Sigmoid colon (tissue), 7 donors: ENCODE results near the gene RANBP3L. TPM values are rescaled to one million over a fixed set of nuclear protein-coding genes. Genes with fewer than 3 reads are reported as not detected.
A peak's percentile ranks its signal among the peaks of the same experiment; 100 is the strongest.

ENCODE experiments used
- DNase-seq: peaks from one replicate; pipeline ENCODE4 v3.0.0-alpha.2; 2019
- H3K27ac ChIP-seq, 4 donors: fragments of 200-600 bp; sonication (generic); one replicate each; pipeline ENCODE4 v1.5.1; 2016 to 2019; ENCODE audit warnings: mild to moderate bottlenecking in 1 of 4
- H3K27me3 ChIP-seq, 3 donors: fragments of 200-600 bp; sonication (generic); one replicate each; pipeline ENCODE4 v1.5.1; 2019; ENCODE audit warnings: mild to moderate bottlenecking in 1 of 3
- H3K36me3 ChIP-seq, 4 donors: fragments of 200-600 bp; sonication (generic); one replicate each; pipeline ENCODE4 v1.5.1; 2016 to 2019
- H3K4me1 ChIP-seq, 4 donors: fragments of 200-600 bp; sonication (generic); one replicate each; pipeline ENCODE4 v1.5.1; 2017 to 2019
- H3K4me3 ChIP-seq, 4 donors: fragments of 200-600 bp; sonication (generic); one replicate each; pipeline ENCODE4 v1.5.1; 2017 to 2019; ENCODE audit warnings: mild to moderate bottlenecking in 2 of 4, moderate library complexity in 1 of 4
- H3K9me3 ChIP-seq, 4 donors: fragments of 200-600 bp in 3 of 4; sonication (generic) in 3 of 4; one replicate each; pipeline versions ENCODE4 v1.5.1 to v1.6.1; 2013 to 2019
- CTCF ChIP-seq, 4 experiments: fragments of 450-650 bp in 3 of 4; fragments of 200-600 bp in 1 of 4; IDR thresholded peaks; one replicate each; pipeline ENCODE4 v1.5.1; 2016 to 2019; ENCODE audit warnings: antibody characterized with exemption in 4 of 4, mild to moderate bottlenecking in 3 of 4, moderate library complexity in 2 of 4
- EP300 ChIP-seq, 4 donors: sonication (generic); formaldehyde crosslinking; IDR thresholded peaks; one replicate each; pipeline ENCODE4 v1.6.1; 2017; ENCODE audit warnings: antibody characterized with exemption in 4 of 4
- POLR2A ChIP-seq, 2 donors: fragments of 450-650 bp; IDR thresholded peaks; one replicate each; pipeline ENCODE4 v1.6.1; 2016; ENCODE audit warnings: antibody characterized with exemption in 2 of 2, mild to moderate bottlenecking in 2 of 2, moderate library complexity in 2 of 2
- POLR2AphosphoS5 ChIP-seq, 4 donors: sonication (generic); formaldehyde crosslinking; IDR thresholded peaks; one replicate each; pipeline ENCODE4 v1.6.1; 2017; ENCODE audit warnings: antibody characterized with exemption in 4 of 4
- WGBS, 2 donors: extraction: QIAGEN DNeasy Blood & Tissue Kit; methylation state at CpG; one replicate each; pipeline ENCODE4 v1.1.7; 2013; 5-methylcytosine and 5-hydroxymethylcytosine counted together
- intact Hi-C: fragments of 100-400 bp; cut with DNase I; formaldehyde crosslinking; loops from one replicate; pipeline ENCODE4 v1.15.1; 2023
- polyA plus RNA-seq, 3 donors: library from polyadenylated mRNA; stranded (reverse); fragments of 200-250 nt; gene quantifications; one replicate each; pipeline ENCODE4 v1.2.3, GENCODE V29; 2013
- total RNA-seq, 4 donors: library from RNA; depleted of rRNA; stranded (reverse); fragments of >200 nt; gene quantifications; one replicate each; pipeline ENCODE4 v1.1.0, GENCODE V29; 2016
- donor health status: healthy with polysubstance abuse.
- donor health status: Bipolar disorder and iron deficiency.
- donor health status: healthy.

Gene RANBP3L
- total and polyA plus RNA-seq, 7 donors, result 0.28 to 16.9 (median 3.5) TPM; not detected in 2

GRCh38 chr5:36244076-36244475 is 57.6 kb downstream of the RANBP3L start:
- Histone ChIP-seq H3K9me3 (no peaks in the 10 kb centered on the region), H3K4me1 (peaks cover 0 to 26% (median 16%) of the 10 kb centered on the region in 4 donors), H3K36me3 (no peaks in the 10 kb centered on the region), H3K27ac (no peak overlapping the region), H3K27me3 (no peaks in the 10 kb centered on the region), H3K4me3 (no peak overlapping the region)
- no peak for DNase-seq
- TF ChIP-seq CTCF (IDR thresholded peaks at IDR 0.05) (no peak), EP300 (IDR thresholded peaks at IDR 0.05) (no peak)
- intact Hi-C loops, result loop anchor here (5.0 to 10.0 kb wide), 3 partner anchors 61 to 628 kb away; partner anchors contain the start of genes LMBRD2, RANBP3L and SKP2
- WGBS, 2 donors, result 36 to 78% methylated on average over 3 of the region's 3 CpGs

GRCh38 chr5:36243653-36244052 is 58.0 kb downstream of the RANBP3L start:
- DNase-seq, result no peak
- TF ChIP-seq POLR2A (IDR thresholded peaks at IDR 0.05) (no peak), EP300 (IDR thresholded peaks at IDR 0.05) (no peak), CTCF (IDR thresholded peaks at IDR 0.05) (no peak), POLR2AphosphoS5 (IDR thresholded peaks at IDR 0.05) (no peak)
- Histone ChIP-seq H3K27me3 (no peaks in the 10 kb centered on the region), H3K4me1 (peaks cover 0 to 30% (median 20%) of the 10 kb centered on the region in 4 donors), H3K4me3 (no peak overlapping the region), H3K27ac (no peak overlapping the region), H3K36me3 (no peaks in the 10 kb centered on the region), H3K9me3 (no peaks in the 10 kb centered on the region)
- 92% methylated on average over 1 of the region's 1 CpG for WGBS, 2 donors
- intact Hi-C loops, result loop anchor here (5.0 to 10.0 kb wide), 3 partner anchors 61 to 629 kb away; partner anchors contain the start of genes LMBRD2, RANBP3L and SKP2

GRCh38 chr5:36242534-36243485 is 58.9 kb downstream of the RANBP3L start:
- H3K27ac ChIP-seq, result peak overlapping the region; percentile 99 to 100 (median 99)
- no peaks in the 10 kb centered on the region for H3K9me3 ChIP-seq
- peaks cover 0 to 38% (median 28%) of the 10 kb centered on the region in 4 donors for H3K4me1 ChIP-seq
- 62 to 68% methylated on average over 24 of the region's 24 CpGs for WGBS, 2 donors
- TF ChIP-seq EP300 (IDR thresholded peaks at IDR 0.05) (no peak), CTCF (IDR thresholded peaks at IDR 0.05) (no peak), POLR2AphosphoS5 (IDR thresholded peaks at IDR 0.05) (no peak), POLR2A (IDR thresholded peaks at IDR 0.05) (no peak)
- peak overlapping the region; percentile 90 to 98 (median 94) for H3K4me3 ChIP-seq
- intact Hi-C loops, result loop anchor here (5.0 to 10.0 kb wide), 3 partner anchors 62 to 629 kb away; partner anchors contain the start of genes LMBRD2, RANBP3L and SKP2
- no peak for DNase-seq
- H3K27me3 ChIP-seq, result no peaks in the 10 kb centered on the region
- no peaks in the 10 kb centered on the region for H3K36me3 ChIP-seq

GRCh38 chr5:36241631-36242533 is 59.8 kb downstream of the RANBP3L start, which contains the start of gene NADK2:
Gene NADK2 (minus strand): TSS chr5:36241925. CDS start chr5:36241798, 127 bp downstream.
- peak; percentile 49 to 61 (median 54) for TF ChIP-seq CTCF (IDR thresholded peaks at IDR 0.05)
- TF ChIP-seq POLR2AphosphoS5 (IDR thresholded peaks at IDR 0.05), result peak; percentile 91 to 96 (median 92)
- TF ChIP-seq POLR2A (IDR thresholded peaks at IDR 0.05), result peak; percentile 51 to 54
- TF ChIP-seq EP300 (IDR thresholded peaks at IDR 0.05), result peak in 2 of 4 donors; percentile 24 to 39
- H3K9me3 ChIP-seq, result no peaks in the 10 kb centered on the region
- intact Hi-C loops, result loop anchor here (5.0 to 10.0 kb wide), 3 partner anchors 63 to 630 kb away; partner anchors contain the start of genes LMBRD2, RANBP3L and SKP2
- WGBS, 2 donors, result 0% methylated on average over 100 of the region's 100 CpGs
- peak; percentile 98 for DNase-seq
- peak within 1 kb of the TSS; percentile 90 to 98 (median 94) for H3K4me3 ChIP-seq
- H3K27me3 ChIP-seq, result no peaks in the 10 kb centered on the region
- H3K4me1 ChIP-seq, result peaks cover 0 to 47% (median 37%) of the 10 kb centered on the region in 4 donors
- H3K27ac ChIP-seq, result peak within 1 kb of the TSS; percentile 99 to 100 (median 99)
- no peaks in the 10 kb centered on the region for H3K36me3 ChIP-seq
